K562 treated with DMSO at 1 percent for 4 hours (cell line): ENCODE results near the gene DHX8. TPM values are rescaled to one million over a fixed set of nuclear protein-coding genes. Genes with fewer than 3 reads are reported as not detected.

Experiments
- total RNA-seq: library from RNA; unstranded; fragments of 300-600 nt; gene quantifications from 2 replicates; pipeline ENCODE4 v1.2.3, GENCODE V29; 2022; ENCODE audit not compliant: insufficient read depth

Gene DHX8
- total RNA-seq: 16.8 and 21.8 TPM in 2 replicates

GRCh38 chr17:43483674-43484551 lies at the start of gene DHX8:
Gene DHX8, plus strand, starts transcription at chr17:43483975. Its CDS starts 63 bp downstream, at chr17:43484038.

GRCh38 chr17:43546319-43547188 lies 62.8 kb downstream of the DHX8 start, which contains the start of gene ETV4:
Gene ETV4, minus strand, starts transcription at chr17:43546340. Its CDS starts 723 bp downstream, at chr17:43545617.

Other genes with a start within 250 kb of the DHX8 start
- not detected in 2 replicates for gene RNU2-1, start 250.0 kb upstream of the DHX8 start, total RNA-seq
- 1.6 and 3.7 TPM in 2 replicates for gene ARL4D, start 85.0 kb upstream of the DHX8 start, total RNA-seq
- 42.1 and 44.4 TPM in 2 replicates for gene ETV4, start 62.4 kb downstream of the DHX8 start, total RNA-seq
- gene MEOX1, start 177.9 kb downstream of the DHX8 start, total RNA-seq: not detected in 2 replicates